ENCODE measurements around the gene BIRC3. TPM values are rescaled to one million over a fixed set of nuclear protein-coding genes. Genes with fewer than 3 reads are reported as not detected.
"Not testable (repeated sequence)": the region's sequence is repeated elsewhere in the genome, so short reads cannot be mapped to it uniquely, and the experiment has no call there.

Gene BIRC3
- total RNA-seq, 1 donor from 2014 or later = 71.3 TPM

DNA sequence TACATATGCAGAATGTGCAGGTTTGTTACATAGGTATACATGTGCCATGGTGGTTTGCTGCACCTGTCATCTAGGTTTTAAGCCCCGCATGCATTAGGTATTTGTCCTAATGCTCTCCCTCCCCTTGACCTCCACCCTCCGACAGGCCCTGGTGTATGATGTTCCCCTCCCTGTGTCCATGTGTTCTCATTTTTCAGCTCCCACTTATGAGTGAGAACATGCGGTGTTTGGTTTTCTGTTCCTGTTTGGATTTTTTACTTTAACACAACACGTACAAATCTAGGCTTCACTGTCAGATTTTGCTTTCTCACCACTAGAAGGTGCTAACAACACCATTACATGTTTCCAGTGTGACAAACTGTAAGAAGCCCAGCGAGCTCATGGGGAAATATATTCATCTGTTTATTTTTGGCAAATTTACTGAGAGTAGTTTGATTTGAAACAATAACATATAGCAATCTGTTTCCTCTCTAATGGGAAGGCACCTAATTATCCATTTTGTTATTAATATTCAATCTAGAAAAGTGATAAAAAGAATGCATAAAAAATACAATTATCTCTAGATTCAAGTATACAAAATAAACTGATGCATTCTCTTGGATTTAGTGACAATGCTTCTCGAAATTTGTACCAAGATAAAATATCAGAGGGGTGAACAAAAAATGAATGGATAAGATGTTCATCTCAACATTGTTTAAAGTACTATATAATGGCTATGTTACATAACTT lies 23.2 kb upstream of the BIRC3 start:
- intact Hi-C loops (cut with micrococcal nuclease) = loop anchor here (1.0 kb wide), 3 partner anchors 11 to 53 kb away; partner anchors contain the start of genes BIRC2 and BIRC3

DNA sequence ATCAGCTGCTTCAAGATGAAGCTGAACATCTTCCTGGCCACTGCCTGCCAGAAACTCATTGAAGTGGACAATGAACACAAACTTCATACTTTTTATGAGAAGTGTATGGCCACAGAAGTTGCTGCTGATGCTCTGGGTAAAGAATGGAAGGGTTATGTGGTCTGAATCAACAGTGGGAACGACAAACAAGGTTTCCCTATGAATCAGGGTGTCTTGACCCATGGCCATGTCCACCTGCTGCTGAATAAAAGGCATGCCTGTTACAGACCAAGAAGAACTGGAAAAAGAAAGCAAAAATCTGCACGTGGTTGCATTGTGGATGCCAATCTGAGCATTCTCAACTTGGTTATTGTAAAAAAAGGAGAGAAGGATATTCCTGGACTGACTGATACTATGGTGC lies 22.2 kb upstream of the BIRC3 start:
- intact Hi-C loops (cut with micrococcal nuclease) = no loop called here

DNA sequence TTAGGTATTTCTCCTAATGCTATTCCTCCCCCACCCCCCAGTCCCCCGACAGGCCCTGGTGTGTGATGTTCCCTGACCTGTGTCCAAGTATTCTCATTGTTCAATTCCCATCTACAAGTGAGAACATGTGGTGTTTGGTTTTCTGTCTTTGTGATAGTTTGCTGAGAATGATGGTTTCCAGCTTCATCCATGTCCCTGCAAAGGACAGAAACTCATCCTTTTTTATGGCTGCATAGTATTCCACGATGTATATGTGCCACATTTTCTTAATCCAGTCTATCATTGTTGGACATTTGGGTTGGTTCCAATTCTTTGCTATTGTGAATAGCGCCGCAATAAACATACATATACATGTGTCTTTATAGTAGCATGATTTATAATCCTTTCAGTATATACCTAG lies 20.5 kb upstream of the BIRC3 start:
- intact Hi-C loops (cut with micrococcal nuclease) = not testable (repeated sequence)

DNA sequence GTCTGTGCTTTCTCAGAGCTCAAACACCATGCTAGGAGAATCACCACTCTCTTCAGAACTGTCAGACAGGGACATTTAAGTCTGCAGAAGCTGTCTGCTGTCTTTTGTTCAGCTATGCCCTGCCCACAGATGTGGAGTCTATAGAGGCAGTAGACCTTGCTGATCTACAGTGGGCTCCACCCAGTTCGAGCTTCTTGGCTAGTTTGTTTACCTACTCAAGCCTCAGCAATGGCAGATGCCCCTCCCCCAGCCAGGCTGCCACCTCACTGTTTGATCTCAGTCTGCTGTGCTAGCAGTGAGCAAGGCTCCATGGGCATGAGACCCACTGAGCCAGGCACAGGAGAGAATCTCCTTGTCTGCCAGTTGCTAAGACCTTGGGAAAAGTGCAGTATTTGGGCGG lies 16.4 kb upstream of the BIRC3 start:
- intact Hi-C loops (cut with micrococcal nuclease) = not testable (repeated sequence)

DNA sequence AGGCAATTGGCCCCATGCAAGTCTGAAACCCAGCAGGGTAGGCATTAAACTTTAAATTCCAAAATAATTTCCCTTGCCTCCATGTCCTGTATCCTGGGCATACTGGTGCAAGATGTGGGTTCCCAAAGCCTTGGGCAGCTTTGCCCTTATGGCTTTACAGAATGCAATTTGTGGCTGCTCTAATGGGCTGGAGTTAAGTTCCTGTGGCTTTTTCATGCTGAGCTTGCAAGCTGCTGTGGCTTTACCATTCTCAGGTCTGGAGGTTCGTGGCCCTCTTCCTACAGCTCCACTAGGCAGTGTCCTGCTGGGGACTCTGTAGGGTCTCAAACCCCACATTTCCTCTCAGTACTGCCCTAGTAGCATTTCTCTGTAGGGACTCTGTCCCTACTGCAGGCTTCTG lies 15.0 kb upstream of the BIRC3 start:
- intact Hi-C loops (cut with micrococcal nuclease) = no loop called here

DNA sequence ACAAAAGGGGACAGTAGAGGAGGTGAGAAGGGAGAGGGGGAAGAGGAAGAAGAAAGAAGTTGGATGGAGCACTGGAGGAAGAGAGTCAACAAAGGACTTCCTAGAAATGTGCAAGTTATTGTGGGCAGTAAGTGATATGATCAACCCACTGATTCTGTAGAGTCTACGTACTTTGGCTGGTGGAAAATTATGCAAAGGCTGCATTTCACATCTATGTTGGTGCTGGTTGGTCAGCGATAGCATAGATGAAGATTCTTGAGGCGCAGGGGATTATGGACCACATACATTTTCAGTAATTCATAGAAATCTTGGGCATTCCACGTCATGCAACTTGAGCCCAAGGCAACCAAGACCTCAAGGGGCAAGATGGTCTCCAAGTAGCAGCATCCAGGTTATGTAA lies 12.6 kb upstream of the BIRC3 start:
- intact Hi-C loops (cut with micrococcal nuclease) = loop anchor here (1.0 kb wide), 1 partner anchor 10 kb away; no protein-coding TSS in a partner anchor

DNA sequence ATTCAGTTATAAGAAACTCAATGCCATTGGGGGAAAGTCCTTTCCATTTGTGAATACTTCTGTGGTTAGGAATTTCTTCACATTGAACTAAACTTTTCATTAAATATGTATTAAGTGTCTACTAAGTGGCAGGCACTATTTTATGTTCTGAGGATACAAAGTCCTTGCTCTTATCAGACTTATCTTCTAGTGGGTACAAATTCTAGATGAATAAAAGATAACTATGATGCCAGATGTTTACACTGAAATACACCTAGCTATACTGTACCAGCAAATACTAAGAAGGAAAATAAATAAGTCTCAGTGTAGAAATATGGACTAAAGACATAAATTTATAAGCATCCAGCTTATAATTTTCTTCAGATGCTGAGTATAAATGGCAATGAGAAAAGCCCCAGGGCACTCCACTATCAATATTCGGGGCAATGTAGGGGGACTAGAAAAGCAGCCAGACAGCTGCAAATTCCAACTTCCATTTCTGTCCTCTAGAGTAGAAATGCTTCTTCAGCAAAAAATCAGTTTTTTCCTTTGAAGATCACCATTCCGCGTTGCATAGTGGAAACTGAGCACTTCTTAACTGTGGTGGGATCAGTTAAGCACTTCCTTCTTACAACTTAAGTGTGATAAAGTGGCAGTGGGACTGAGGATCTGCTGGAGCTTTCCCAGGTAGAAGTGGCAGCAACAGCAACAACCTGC lies 11.8 kb upstream of the BIRC3 start:
- intact Hi-C loops (cut with micrococcal nuclease) = loop anchor here (1.0 kb wide), 2 partner anchors 11 to 12 kb away; partner anchors contain the start of gene BIRC3

DNA sequence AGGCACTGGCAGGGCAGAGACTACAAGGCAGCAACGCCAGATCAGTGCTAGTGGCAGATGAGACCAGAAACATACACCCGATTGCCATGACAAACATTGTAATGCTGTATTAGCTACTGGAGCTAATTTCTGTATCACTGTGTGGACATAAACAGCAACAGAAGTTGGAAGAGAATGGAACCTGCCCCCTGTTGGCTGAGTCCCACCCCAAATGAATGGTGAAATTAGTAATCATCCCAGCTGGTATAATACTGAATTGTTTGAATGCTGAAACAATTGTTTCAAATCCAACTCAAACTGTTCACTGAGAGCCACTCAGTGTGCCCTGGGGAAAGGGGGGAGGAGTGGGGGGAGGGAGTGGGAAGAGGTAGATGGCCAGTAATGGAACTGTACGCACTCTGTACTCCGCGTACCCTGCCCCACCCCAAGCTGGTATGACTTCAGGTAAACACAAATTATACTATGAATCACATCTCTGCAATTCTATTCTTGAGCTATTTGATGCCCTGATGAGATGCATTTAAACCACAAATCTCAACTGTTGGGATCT lies 11.2 kb upstream of the BIRC3 start:
- intact Hi-C loops (cut with micrococcal nuclease) = loop anchor here (1.0 kb wide), 1 partner anchor 11 kb away; the partner anchor contains the start of gene BIRC3

DNA sequence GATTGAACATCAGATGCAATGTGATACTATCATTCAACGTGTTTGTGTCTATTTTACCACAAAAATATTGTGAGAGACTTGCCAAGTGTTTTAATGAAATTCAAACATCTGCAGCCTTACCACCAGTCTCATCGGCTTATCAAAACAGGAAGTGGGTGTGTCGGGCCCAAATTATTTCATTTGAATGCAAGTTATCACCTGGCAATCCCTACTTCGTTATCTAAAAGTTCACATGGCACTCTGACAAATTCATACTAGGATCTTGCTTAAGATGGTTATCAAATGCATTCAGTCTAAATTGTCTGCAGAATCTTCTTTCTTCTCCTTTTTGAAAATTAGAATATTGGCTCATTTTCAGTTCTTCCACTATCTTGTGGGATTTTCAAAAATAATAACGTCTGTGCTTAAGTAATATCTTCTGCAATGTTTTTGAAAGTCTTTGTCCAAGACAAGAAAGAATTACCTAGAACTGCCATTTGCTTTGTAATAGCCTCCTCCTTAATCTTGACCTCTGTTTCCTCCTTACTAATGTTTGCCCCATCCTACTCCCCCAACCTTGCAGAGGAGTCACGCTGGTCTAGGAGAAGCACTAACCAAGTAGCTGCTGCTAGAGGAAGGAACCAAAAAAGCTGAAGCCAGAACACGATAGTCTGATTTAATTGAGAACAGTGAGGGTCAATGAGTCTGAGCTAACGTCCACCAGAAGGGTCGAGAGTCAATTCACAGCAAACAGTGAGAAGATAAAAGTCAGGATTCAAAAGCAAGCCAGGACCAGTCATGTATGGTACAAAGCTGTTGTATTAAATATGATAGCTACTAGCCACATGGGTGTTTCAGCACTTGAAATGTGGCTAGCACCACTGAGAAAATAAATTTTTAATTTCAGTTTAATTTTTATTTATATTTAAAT lies 10.2 kb upstream of the BIRC3 start:
- intact Hi-C loops (cut with micrococcal nuclease) = loop anchor here (1.0 kb wide), 1 partner anchor 10 kb away; the partner anchor contains the start of gene BIRC3

DNA sequence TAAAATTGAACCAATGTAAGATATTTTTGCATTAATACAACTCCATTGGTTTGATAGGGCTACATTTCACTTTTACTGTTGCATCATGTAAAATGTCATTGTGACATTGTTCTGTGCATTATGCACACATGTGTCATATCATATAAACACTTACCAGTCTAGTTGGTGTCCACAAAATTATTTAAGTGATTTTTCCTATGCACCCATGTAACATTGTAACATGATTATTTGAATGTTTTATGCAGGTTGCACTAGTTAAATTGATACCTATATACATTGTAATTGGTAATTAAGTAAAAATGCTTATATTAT lies 9.6 kb upstream of the BIRC3 start:
- intact Hi-C loops (cut with micrococcal nuclease) = no loop called here

DNA sequence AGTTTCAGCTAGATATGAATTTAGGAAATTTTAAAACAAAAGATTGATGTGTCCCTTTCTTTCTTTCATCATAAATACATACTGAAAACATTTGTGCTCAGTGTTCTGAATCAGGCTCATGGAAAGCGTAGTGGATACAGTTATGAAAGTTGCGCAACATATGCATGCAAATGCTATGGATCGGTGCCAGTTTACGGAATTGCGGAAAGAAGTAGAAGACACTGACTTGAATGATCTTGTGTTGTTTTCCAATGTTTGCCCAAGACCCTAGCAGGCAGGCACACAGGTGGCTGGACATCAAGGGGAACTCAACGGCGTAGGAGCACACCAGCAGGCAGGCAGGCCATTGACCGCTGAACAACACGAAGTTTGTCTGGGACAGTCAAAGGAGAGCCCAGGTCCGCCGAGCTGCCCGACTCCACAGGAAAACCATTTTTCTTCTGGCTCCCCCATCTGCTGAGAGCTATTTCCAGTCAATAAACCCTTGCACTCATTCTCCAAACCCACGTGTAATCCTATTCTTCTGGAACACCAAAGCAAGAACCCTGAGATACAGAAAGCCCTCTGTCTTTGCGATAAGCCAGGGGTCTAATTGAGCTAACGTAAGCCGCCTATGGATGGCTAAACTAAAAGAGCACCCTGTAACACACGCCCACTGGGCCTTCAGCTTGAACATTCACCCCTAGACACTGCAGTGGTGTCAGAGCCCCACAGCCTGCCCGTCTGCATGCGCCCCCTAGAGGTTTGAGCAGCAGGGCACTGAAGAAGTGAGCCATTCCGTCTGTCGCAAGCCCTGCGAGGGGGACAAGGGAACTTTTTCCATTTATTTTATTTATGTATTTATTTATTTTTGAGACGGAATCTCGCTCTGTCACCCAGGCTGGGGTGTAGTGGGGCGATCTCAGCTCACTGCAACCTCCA lies 7.4 kb upstream of the BIRC3 start:
- intact Hi-C loops (cut with micrococcal nuclease) = no loop called here

DNA sequence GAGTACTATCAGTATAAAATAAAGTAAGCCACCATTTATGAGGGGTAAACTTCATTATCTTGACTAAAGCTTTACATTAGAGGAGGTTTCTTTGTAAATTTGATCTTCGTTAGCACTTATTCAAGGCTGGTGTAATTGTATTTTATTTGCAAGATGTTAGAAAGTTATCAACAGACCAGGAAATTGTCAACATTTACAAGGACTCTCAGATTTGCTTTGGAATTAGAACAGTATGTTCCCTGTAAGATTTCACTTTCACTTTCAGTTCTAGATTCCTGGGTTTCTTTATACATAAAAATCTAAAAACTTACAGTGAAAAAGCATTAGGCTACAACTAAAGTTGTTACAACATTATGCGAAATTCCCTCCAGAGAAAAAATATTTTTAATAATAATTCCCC lies 4.6 kb upstream of the BIRC3 start:
- intact Hi-C loops (cut with micrococcal nuclease) = no loop called here

DNA sequence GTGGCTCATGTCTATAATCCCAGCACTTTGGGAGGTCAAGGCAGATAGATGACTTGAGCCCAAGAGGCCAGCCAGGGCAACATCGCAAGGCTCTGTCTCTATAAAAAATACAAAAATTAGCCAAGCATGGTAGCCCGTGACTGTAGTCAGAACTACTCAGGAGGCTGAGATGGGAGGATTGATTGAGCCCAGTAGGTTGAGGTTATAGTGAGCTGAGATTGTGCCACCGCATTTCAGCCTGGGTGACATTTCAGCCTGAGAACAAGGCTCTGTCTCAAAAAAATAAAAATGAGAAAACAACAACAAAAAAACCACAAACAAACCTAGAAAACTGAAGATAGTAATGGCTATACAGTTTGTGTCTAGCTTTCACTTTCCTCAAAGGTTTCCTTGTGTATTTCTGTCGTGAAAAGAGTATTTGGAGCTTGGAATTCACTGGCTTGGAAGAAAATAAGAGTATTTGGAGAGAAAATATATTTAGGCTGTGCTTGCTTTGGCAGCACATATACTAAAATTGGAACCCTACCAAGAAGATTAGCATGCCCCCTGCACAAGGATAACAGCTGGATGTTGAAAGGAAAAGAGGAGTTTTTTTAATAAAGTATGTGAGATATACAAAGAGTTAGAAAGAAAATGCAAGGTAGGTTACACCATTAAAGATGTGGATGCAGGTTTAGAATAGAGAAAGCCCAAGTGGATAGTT lies 3.9 kb upstream of the BIRC3 start:
- intact Hi-C loops (cut with micrococcal nuclease) = no loop called here

DNA sequence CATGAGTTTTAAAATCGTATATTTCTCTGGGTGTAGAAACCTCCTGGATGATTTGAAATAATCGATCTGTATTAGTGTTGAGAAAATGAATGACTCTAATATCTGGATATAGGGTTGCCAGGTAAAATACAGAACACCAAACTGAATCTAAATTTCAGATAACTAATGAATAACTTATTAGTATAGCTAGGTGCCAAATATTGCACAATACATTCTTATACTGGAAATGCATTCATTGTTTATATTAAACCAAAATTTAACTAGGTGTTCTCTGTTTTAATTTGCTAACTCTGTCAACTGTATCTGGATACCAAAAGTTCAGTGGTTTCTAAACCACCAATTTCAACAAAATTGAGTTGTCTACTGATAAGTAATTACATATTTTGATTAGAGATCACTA lies 2.5 kb upstream of the BIRC3 start:
- intact Hi-C loops (cut with micrococcal nuclease) = no loop called here

DNA sequence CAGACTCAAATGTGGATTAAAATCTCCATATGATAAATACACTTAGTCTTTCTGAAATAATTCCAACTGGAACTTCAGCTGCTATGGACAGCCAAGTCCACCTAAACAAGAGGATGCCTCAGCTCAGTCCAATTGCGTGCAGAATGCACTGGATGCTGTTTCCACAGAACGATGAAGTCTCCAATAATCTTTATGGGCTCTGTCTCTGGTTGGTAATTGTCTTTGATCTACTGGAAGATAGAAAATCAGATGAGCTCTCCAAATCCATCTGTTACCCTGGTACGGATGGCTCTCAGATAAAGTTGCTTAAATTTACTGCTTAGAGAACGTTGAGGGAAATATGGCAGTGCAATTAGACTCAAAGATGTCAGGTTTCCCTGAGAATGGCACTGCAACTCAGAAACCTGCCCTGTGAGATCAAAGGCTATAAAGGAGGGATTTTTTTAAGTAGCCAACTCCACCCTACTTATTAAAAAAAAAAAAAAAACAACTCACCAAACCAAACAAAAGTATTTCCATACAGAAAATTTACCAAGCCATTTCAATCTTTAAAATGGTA lies 859 bp upstream of the BIRC3 start:
- intact Hi-C loops (cut with micrococcal nuclease) = no loop called here

DNA sequence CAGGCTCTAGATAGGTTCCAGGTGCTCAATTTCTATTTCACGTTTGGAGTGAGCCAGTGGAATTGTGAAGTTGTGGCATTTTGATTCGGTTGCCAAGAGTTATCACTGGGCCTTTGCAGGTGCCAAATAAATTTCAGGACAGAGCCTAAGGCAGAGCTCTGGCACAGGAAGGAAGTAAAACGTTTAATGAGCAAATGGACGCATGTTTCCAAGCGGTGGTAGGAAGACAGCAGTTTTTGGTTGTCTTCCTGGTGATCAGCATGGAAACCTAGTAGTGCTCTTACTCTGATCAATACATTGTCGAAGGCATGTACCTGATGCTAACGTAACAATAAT lies 452 bp downstream of the BIRC3 start:
- intact Hi-C loops (cut with micrococcal nuclease) = loop anchor here (1.0 kb wide), 6 partner anchors 11 to 243 kb away; partner anchors contain the start of genes BIRC2 and TMEM123

DNA sequence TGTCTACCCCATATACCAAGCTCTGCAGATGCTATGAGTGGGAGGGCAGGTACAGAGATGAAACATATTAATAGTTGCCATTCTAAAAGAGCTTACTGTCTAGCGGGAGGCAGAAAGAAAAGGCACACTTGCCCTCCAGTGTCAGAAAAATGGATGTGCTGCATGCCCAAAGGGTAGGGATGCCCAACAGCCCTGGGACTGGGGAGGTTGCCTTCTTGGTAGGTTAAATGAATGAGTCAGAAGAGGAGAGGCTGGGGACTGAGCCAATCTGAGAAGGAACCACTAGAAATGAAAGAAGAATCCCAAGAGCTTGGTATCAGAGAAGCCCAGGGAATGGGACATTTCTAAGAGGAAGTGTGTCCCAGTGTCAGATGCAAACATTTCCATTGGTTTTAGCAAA lies 1.2 kb downstream of the BIRC3 start:
- intact Hi-C loops (cut with micrococcal nuclease) = no loop called here

DNA sequence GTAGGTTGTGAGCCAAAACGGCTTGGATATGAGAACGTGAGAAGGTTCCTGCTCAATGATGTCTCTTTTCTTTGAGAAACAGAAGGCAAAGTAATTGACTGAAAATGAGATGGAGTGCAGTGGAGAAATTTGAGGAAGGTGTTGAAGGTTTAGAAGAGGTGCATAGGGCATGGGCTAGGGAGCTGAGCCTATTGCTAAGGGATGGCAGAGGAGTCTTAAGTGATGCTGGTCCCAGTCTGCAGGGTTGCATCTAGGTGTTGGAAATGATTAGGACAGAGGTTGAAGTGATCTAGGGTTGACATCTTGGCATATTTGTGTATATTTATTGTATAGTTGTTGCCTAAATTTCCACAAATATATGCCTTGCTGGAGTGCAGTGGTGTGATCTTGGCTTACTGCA lies 2.3 kb downstream of the BIRC3 start:
- intact Hi-C loops (cut with micrococcal nuclease) = no loop called here

DNA sequence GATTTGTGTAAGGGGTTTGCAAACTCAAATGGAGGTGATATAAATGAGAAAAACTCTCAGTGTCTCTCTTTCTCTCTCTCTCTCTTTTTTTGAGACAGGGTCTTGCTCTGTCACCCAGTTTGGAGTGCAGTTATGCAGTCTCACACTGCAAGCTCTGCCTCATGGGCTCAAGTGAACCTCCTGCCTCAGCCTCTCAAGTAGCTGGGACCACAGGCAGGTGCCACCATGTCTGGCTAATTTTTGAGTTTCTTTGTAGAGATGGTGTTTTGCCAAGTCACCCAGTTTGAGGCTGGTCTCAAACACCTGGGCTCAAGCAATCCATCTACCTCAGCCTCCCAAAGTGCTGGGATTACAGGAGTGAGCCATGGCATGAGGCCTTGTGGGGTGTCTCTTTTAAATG lies 2.9 kb downstream of the BIRC3 start:
- intact Hi-C loops (cut with micrococcal nuclease) = no loop called here

DNA sequence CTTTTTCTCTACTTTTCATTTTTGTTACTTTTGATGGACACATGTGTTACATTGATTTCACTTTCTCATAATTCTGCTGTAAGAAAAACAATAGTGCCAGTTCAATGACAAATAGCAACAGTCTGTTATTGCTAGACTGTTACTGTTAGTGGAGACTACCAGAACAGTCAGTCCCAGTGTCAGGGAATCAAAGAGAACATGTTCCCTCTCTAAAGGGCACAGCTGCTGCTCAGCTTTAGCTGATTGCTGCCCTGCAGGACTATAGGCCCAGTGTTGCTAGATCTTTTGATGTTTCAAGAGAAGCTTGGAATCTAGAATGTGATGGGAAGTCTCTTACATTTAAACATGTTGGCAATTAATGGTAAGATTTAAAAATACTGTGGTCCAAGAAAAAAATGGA lies 3.4 kb downstream of the BIRC3 start:
- intact Hi-C loops (cut with micrococcal nuclease) = no loop called here

Data from T-helper 2 cell treated with Interferon-gamma antibody and Interleukin-4, amounts not matched to agents 100 ng/mL and 5 ng/mL, for 36 hours (primary cell).